Muscle of back (tissue), 11 donors: ENCODE results near the gene CDK10. TPM values are rescaled to one million over a fixed set of nuclear protein-coding genes. Genes with fewer than 3 reads are reported as not detected.
A peak's percentile ranks its signal among the peaks of the same experiment; 100 is the strongest.
"Not testable (repeated sequence)": the region's sequence is repeated elsewhere in the genome, so short reads cannot be mapped to it uniquely, and the experiment has no call there.

Experiments
- DNase-seq, 3 donors: peaks; one replicate each; pipeline versions ENCODE4 v3.0.0 to v3.0.0-alpha.2; 2013
- polyA plus RNA-seq, 10 donors: library from polyadenylated mRNA; unstranded; fragments of 120-200 nt; gene quantifications; one replicate each; pipeline ENCODE4 v1.2.1, GENCODE V29; 2013; ENCODE audit not compliant: insufficient read length in 10 of 10

Gene CDK10
- polyA plus RNA-seq, 10 donors: 33.8 to 67.4 (median 45.5) TPM

- no peak for DNase-seq
Observed at GRCh38 chr16:89695086-89695874, 8.8 kb downstream of the CDK10 start.

- DNase-seq: no peak
Observed at GRCh38 chr16:89695875-89696669, 9.6 kb downstream of the CDK10 start.

DNA sequence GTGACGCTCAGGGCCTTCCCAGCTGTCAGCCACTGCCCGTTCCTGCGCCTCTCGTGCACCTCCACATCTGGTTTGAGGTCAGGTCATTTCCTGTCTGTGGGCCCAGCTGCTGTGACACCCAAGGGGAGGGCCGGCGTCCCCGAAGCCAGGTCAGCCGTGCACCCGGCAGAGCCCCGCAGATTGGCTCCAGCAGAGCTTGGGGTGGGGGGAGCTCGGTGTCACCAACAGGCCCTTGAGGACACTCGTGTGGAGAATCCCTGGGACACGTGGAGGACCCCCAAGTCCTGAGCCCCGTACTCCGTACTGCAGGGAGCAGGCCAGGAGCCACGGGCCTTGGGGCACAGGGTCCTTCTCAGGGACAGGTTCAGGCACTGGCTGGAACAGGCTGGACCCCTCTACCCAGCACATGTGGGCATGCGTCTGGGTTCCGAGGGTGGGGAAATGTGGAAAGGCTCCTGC is 10.2 kb downstream of the CDK10 start:
- no peak for DNase-seq

DNA sequence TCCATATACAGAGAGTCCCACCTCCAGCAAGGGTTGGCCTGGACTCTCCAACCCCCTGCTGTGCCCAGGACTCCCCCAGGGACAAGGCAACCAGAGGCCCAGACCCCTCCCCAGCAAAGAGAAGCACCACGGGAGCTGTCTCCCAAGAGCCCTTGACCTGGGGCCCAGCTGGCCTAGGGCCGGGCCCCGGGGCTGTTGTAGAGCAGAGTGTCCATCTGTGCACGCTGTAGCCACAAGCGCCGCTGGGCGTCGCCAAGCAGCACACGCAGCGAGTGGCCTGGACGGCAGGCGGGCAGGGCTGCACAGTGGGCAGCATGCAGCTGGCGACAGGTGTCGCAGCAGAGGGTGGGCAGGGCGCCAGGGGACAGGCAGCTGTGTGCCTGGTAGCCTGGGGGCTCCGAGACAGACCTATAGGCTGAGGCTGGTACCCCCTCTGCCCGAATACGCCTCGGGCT is 10.7 kb downstream of the CDK10 start:
- peak in 1 of 3 donors; percentile 75 for DNase-seq

- DNase-seq: peak in 1 of 3 donors; percentile 60
Observed at GRCh38 chr16:89697616-89698331, 11.3 kb downstream of the CDK10 start.

DNA sequence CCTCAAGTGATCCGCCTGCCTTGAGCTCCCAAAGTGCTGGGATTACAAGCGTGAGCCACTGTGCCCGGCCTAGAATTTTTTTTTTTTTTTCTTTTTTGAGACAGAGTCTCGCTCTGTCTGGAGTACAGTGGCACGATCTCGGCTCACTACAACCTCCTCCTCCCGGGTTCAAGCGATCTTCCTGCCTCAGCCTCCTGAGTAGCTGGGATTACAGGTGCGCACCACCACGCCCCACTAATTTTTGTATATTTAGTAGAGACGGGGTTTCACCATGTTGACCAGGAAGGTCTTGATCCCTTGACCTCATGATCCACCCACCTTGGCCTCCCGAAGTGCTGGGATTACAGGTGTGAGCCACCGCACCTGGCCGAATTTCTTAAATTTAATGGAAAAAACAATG is 12.2 kb downstream of the CDK10 start:
- DNase-seq: not testable (repeated sequence)

- DNase-seq: not testable (repeated sequence)
Observed at GRCh38 chr16:89699629-89700099, 13.2 kb downstream of the CDK10 start.

DNA sequence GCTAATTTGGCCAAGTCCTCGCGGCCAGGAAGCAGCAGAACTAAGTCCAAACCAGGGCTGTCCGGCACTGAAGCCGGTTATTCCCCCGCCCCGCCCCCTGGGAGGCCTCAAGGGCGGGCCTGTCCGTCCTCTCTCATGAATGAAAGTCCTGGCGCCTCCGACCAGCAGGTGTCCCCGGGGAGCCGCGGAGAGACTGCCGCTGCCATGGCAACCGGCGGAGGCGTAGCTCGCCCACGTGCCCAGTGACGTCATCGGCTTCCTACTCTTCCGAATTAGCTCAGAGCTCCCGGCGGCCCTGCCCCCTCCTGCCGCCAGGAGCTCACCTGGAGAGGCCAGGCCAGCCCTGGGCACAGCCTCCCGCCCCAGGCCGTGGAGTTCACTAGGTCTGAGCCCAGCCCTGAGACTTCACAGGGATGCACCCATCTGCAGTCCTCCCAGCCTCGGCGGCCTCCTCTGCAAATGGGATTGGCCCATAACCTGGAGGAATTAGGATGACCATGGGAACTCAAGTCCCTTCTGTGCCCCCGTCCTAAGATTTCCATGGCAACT is 13.7 kb downstream of the CDK10 start:
- peak; percentile 91 to 94 (median 93) for DNase-seq

- peak in 1 of 3 donors; percentile 75 for DNase-seq
Observed at GRCh38 chr16:89700649-89701424, 14.3 kb downstream of the CDK10 start.

GRCh38 chr16:89701425-89702406 is 15.2 kb downstream of the CDK10 start, which contains the start of gene SPATA2L:
SPATA2L (minus strand) TSS chr16:89701705; CDS start chr16:89701232, 473 bp downstream.
- peak; percentile 61 to 88 (median 85) for DNase-seq

- DNase-seq: no peak
Observed at GRCh38 chr16:89704281-89704680, 17.8 kb downstream of the CDK10 start.

DNA sequence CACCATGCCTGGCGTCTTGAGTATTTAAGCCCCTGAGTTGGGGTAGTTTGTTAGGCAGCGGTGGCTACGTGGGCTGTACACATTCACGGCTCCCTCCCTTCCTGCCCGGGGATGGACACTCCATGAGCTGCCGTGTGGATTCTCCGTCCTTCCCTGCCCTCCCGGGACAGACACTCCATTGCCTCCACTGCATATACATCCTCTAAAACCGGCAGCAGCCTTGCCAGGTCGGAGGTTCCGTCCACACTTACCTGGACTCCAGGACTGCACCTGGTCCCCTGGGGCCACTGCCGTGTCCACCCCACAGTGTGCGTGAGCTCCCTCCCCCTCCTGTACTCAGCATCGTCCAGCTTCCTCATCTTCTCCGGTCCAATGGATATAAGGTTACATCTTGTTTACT is 18.5 kb downstream of the CDK10 start:
- no peak for DNase-seq

- no peak for DNase-seq
Observed at GRCh38 chr16:89706518-89707260, 20.2 kb downstream of the CDK10 start.

DNA sequence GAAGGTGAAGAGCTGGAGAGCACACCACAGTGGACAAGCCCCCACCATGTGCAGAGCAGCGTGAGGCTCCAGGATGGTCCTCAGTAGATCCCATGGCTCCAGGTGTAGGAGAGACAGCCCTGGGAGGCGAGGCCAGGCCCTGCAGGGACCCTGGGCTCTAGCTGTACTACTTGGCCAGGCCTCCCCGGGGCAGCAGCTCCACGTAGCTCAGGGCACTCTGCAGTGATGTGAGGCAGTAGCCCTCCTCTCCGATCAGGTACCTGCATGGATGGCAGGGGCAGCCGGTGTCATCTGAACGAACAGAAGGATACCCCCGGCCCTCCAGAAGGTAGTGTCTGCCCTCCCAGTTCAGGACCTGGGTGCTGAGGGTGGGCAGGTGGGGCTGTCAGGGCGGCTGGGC is 21.2 kb downstream of the CDK10 start:
- DNase-seq: no peak

- DNase-seq: no peak
Observed at GRCh38 chr16:89708481-89708931, 22.0 kb downstream of the CDK10 start.

GRCh38 chr16:89709166-89709565 is 22.7 kb downstream of the CDK10 start:
- no peak for DNase-seq

- no peak for DNase-seq
Observed at GRCh38 chr16:89709716-89710432, 23.4 kb downstream of the CDK10 start.
